ENCODE measurements around the gene ACAA2.
"Not testable (repeated sequence)": the region's sequence is repeated elsewhere in the genome, so short reads cannot be mapped to it uniquely, and the experiment has no call there.

ACAA2 gene

DNA sequence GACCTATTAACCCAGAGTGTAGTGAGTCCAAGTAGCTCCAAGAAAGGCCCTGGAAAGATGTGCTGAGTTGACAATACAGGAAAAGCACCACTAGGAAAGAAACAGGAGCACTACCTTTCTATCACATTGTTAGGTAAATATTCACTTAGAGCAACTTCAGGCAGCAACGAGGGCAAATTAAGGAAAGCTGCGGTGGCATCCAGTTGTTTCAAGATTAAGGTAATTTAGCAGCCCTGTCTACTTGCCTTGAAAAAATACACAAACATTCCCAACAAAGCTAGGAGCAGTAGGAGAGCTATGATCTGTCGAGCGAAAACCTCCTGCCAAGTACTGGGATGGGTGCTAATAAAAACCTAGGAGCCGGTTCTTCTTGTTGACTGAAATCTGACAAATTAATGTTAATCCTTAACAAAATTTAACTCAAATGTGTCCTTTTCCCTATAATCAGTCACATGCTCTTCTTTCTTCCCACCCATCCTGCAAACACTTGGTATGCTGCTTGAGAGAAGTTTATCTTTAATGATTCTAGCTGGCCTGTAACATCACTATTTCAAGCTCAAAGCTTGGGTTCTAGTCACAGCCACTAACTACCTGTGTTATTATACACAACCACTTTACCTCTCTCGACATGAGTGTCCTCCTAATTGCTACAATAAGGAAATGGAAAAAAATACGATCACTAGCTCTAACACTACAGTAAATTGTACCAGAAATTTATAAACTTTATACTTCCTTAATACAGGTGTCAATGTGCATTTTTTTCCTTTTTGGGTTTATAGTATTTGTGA lies 2.0 kb downstream of the ACAA2 start:
- DNase-seq, result no peak

DNA sequence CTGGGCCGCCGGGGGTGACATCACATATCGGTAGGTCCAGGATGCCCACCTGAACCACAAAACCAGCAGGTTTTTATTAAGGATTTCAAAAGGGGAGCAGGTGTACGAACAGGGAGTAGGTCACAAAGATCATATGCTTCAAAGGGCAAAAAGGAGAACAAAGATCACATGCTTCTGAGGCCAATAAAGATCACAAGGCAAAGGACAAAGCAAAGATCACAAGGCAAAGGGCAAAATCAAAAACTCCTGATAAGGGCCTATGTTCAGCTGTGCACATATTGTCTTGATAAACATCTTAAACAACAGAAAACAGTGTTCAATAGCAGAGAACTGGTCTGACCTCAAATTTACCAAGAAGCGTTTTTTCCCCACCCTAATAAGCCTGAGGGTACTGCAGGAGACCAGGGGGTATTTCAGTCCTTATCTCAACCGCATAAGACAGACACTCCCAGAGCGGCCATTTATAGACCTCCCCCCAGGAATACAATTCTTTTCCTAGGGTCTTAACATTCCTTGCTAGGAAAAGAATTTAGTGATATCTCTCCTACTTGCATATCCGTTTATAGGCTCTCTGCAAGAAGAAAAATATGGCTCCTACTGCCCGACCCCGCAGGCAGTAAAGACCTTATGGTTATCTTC lies 4.7 kb downstream of the ACAA2 start:
- DNase-seq, result not testable (repeated sequence)

DNA sequence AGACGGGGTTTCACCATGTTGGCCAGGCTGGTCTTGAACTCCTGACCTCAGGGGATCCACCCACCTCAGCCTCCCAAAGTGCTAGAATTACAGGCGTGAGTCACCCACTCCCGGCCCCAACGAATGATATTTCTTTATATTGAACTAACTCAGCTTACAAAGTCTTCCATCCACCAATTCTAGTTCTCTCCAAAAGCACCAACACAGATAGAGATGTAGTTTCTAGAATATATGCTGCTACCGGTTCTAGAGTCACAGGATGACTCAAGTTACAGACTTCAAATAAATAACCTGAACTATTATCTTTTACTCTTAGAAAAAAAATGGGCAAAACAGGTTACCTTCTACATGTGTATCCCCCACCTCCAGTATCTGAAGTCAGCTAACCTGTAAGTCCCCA lies 9.2 kb downstream of the ACAA2 start:
- no peak for DNase-seq

DNA sequence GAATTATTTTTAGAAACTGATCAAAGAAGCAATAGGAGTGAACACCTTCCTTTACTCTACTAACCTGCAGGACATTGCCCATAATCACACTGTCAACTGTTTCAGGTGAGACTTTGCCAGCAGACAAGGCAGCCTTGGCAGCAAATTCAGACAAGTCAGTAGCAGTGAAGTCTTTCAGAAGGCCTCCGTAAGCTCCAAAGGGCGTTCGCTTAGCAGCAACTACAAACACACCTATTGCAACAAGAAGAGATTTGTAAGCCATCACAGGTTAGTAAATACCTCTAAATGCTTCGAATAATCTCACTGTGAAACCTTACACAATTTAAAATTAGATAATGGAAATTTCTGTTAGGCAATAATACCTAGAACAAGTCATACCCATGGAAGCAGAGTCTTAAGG lies 10.7 kb downstream of the ACAA2 start:
- no peak for DNase-seq

DNA sequence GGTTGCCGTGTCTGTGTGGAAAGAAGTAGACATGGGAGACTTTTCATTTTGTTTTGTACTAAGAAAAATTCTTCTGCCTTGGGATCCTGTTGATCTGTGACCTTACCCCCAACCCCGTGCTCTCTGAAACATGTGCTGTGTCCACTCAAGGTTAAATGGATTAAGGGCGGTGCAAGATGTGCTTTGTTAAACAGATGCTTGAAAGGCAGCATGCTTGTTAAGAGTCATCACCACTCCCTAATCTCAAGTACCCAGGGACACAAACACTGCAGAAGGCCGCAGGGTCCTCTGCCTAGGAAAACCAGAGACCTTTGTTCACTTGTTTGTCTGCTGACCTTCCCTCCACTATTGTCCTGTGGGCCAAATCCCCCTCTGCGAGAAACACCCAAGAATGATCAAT lies 12.8 kb downstream of the ACAA2 start:
- DNase-seq, result not testable (repeated sequence)

DNA sequence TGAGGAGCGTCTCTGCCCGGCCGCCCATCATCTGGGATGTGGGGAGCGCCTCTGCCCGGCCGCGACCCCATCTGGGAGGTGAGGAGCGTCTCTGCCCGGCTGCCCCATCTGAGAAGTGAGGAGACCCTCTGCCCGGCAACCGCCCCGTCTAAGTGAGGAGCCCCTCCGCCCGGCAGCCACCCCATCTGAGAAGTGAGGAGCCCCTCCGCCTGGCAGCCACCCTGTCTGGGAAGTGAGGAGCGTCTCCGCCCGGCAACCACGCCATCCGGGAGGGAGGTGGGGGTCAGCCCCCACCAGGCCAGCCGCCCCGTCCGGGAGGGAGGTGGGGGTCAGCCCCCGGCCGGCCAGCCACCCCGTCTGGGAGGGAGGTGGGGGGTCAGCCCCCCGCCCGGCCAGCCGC lies 13.5 kb downstream of the ACAA2 start:
- not testable (repeated sequence) for DNase-seq

DNA sequence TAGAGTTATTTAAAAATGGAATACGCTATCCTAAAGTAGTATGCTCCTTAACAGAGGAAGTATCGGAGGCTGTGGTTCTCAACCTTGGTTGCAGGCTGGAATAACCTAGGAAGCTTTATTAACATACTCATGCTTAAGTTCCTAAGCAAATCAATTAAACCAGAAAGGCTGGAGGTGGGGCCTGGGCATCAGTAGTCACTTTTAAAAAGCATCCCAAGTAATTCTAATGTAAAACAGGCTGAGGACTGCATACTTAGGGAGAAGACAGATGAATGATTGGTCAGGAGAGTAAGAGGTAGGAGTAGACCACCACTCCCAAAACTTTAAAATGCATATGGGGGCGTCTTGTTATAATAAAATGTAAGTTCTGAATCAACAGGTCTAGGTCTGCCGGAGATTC lies 15.3 kb downstream of the ACAA2 start:
- no peak for DNase-seq

DNA sequence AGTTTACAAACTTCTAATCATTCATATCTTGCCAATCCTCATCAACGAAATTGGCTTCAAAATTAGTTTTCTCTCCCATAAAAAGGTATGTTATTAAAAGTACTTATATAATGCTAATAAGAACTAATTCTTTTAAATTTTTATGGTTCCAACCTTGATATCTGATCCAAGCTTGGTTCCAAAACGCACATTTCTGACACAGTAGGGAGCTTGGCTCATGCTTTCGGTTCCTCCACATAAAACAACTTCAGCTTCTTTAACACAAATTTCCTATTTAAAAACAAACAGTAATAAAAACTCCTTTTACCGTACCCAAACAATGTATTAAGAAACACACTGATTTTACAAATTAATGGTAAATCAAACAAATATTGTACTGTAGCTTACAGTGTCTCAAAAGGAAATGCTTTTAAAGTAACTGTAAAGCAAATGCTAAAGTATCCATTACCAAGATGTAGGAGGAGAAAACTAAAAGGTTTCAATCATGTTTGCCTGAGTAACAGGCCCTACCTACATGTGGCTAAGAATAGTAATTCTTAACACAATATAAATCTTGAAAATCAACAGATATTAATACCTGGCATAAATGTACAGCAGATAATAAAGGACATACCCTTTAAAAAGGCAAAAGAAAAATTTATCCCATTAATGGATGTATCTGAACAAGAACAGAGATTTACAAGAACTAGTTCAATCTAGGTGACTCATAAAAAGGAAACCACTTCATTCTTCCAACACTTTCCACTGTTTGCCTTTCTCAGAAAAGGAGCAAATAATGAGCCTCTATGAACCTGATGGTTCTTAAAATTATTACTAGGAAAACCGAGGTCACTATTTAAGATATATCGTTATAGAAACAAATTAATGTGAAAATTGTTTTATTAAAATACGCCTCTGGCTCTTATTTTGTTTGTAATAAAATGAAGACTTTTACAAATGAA lies 17.5 kb downstream of the ACAA2 start:
- DNase-seq, result no peak

DNA sequence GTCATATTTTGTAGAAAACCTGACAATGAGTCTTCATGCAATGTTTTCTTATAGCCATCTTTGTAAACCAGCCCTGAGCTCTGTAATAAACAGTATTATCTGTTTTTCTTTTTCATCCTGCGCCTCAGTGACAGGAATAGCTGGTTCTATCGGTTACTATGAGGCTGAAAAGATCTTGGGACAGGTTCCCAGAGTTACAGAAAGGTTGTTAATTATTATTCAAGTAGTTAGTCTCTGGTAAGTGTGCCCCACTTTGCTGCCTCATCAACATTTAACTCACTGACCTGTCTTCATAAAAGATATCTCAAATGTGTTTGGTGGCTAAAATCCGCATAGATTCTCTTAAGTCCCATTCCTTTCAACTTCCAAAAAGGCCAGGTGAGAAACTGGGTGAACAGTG lies 18.6 kb downstream of the ACAA2 start:
- no peak for DNase-seq

DNA sequence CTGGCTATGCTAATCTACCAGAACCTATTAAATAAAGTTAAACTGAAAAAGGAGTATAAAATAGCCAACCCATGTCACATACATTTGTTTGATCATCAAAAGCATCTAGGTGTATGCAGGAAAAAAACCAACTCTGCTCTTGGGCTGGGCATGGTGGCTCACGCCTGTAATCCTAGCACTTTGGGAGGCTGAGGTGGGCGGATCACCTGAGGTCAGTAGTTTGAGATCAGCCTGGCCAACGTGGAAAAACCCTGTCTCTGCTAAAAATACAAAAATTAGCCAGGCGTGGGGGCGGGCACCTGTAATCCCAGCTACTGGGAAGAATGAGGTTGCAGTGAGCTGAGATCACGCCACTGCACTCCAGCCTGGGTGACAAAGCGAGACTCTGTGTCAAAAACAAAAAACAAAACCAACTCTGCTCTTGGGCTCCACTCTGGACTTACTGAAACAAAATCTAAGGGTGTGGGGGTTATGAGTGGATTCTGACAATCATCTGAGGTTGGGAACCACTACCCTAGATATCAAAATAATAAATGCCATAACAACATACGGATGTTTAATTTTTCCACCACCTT lies 23.7 kb downstream of the ACAA2 start:
- not testable (repeated sequence) for DNase-seq

DNA sequence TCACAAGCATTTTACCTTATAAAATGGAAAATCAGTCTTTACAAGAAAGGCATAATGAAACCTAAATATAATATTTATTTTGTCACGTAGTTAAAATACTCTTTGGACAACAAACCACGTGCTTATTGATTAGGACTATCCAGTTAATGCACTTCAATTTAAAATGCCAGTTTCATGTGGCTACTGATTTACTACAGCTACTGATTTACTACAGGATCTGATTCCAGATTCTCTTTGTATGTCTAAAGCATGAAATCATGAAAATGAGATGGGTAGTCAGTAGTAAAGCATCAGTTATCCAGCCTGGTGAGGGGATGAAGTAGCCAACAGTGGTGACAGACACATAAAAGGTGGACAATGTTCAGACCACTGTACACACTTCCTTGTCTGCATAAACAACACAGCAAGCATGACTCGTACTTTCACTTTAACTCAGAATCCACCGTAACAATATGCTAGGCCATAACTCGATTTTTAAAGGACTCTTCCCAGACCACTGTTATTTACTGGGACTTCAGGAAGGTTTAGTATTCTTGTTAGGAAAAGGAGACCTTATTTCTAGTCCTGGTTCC lies 24.9 kb downstream of the ACAA2 start:
- DNase-seq, result no peak

DNA sequence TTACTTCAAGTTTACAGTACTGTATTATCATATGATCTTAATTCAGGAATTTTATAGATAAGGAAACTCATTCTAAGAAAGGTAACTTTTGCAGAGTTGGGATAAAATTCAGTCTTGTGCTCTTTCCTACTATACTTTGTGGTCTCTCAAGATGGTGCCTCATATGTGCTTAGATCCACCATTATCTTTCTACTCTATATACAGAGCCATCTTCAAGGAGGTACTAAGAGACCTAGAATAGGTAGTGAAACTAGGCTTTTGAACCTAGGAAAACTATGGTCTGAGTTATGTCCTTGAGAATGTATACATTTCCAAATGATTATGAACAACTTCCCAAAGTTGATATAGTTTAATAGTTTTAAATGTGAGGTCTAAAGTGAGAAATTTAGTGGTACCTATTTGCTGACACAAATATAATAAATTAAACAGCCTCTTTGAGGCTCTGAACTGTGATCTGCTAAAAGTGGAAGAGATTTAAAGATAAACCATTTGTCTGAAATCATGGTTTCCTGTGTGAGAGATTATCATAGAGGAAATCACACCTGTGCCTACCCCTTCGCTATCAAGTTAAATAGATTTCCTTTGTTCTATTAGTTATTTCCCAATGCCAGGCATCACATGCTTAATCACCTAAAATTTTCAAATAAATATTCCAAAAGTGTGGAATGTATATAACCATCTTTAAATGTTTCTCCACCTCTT lies 27.2 kb downstream of the ACAA2 start:
- no peak for DNase-seq

DNA sequence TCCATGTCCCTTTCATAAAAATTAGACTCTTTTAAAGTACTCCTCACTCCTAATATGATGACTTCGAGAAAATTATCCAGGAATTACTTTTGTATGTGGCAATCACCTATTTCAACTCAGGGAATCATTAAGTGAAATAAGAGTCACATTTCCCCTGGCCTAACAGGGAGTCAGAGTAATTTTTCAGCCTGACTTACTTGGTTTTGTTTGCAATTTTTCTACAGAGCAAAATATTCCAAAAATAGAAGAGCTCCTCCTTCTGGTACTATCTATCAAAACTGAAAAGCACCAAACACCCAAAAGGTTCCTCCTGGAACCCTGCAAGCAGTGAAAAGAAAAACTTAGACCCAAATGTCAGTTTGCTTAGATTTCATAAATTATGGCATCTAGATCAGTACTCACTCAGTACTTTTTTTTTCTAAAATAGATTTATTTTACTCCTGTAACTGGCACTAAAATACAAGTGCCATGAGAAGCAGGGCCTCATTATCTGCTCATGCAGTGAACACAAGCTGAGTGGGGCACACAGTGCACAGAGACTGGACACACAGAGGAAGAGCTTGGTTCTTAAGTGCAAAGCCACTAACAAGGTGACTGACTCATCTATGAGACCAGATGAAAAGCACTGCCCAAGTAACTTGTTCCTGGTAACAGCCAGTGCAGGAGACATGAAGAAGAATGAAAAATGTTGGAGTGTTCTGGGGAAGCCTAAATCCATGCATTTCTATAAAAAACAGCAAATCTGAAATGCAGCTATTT lies 28.7 kb downstream of the ACAA2 start:
- no peak for DNase-seq

DNA sequence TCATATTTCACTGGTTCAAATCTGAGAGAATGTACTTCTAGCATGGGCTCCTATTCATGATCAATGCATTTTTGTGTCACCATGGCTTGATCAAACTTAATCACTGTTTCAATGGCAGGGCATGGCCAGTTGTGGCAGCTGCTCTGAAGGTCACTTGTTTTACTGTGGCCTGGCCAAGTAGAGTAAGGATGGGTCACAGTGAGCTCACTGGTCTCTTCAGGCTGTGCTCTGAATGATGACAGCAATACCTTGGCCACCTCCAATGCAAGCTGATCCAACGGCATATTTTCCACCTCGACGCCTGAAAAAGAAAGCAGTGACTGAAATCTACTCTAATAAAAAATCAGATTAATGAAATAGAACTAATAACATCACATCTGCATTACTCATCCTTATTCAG lies 29.7 kb downstream of the ACAA2 start:
- not testable (repeated sequence) for DNase-seq

DNA sequence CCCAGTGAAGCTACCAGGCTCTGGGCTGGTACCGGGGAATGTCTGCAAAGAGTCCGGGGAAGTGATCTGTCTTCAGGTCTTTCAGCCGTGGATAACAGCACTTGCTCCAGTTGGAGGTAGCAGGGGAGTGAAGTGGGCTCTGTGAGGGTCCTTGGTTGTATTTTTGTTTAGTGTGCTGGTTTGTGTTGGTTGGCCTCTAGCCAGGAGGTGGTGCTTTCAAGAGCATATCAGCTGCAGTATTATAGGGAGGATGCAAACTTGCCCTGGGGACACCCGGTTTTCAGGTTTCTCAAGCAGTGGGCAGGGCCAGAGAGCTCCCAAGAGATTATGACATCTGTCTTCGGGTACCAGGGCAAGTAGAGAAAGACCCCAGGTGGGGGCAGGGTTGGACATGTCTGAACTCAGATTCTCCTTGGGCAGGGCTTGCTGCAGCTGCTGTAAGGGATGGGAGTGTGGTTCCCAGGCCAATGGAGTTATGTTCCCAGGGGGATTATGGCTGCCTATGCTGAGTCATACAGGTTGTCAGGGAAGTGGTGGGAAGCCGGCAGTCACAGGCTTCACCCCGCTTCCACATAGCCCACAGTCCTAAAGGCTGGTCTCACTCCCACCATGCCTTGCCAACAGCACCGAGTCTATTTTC lies 34.4 kb downstream of the ACAA2 start:
- DNase-seq, result no peak

DNA sequence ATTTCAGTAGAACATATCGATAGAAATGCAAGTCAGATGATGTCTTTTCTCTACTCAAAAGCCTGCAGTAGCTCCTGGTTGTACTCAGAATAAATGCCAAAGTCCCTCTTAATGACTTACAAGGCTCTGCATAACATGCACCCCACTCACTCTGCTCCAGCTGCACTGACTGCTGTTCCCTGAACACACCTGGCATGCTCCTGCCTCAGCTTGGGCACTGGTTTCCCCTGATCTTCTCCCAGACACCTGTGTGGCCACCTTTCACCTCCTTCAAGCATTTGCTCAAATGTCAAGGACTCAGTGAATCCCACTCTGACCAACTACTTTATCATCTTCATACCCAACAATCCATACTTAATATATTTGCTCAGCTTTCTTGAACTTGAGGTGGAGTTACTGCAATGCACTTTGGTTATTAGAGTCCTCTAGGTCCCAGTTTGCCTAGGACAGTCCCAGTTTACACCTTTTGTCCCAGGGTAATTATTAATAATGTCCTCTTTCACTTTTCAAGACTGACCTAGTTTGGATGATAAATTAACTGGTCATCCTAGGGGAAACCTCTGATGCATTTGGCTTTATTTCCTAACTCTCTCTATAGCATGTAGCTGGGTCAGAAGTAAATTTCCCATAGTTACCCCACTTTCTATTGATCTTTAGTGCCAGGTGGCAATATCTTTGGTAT lies 44.1 kb downstream of the ACAA2 start:
- no peak for DNase-seq

DNA sequence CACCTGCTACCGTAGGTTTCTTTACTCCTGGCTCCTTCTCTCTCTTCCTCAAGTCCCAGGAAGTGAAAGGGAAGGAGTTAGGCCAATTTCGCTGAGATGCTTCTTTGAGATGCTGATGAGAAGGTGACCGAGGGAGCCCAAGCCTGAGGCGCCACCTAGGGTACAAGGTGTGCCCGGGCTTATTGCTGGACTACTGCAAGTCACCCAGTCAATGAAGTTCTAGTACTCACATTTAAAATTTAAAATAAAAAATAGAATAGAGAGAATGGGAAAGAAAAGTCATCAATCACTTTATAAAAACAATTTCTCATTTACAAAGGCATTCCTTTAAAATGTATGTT lies 45.3 kb downstream of the ACAA2 start:
- no peak for DNase-seq

DNA sequence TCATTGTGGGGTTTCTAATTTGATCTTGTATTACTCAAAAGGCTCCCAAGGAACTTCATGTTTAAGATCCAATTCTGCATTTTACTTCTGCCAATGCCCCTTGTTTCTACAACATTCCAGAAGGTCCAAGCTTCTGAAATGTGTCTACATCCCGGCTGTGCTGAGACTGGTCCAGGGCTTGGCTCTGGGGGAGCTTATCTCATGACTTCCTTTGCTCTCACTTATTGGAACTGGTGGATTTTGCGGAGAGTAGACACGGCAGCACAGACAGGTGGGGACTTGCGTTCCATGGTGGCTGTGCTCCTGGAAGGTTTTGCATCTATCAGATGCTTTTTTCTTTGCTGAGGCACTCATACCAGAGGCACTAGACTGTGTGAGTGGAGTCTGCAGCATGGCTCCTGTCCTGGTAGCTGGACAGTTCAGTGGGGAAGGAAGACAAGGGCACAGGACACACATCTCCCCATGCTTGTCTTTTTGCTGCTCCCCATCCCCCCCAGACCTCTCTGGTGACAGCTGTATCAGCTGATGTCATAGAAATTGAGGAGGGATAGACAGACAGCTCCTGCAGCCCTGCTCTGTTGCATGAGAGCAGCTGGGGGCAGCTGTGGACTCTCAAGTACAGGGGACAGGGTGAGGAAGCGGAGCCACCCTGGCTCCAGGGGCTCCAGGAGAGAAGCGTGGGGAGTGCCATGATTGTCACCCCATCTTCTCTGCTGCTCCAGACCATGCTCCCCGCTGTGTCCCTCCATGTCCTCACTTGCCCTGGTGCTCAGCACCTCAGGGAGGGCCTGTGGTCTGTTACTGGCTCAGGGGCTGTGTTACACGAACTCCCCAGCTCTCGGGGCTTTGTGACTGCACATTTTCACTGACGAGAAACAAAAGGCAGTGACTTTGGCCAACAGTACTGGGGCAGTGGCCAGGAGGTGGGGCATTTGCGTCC lies 46.0 kb downstream of the ACAA2 start:
- no peak for DNase-seq

DNA sequence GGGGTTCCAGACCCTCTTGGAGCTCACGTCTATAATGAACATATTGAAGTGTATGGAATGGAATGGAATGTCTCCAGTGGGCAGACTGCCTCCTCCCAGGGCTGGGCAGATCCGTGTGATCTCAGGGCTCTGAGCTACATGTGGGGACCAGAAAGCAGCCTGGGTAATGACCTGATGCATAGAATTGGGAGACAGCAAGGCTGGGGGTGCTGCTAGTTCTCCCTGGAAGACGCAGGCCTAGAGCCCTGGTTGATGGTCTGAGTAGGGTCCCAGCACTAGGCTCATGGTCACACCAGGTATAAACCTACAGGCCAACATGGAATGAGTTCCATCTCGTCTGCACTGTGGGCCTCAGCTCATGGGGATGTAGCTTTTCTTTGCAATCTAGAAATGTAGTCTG lies 46.7 kb downstream of the ACAA2 start:
- no peak for DNase-seq

Measured in NCI-H1048 (cell line).